Measurements from ENCODE around the gene VIPR2. TPM values are rescaled to one million over a fixed set of nuclear protein-coding genes. Genes with fewer than 3 reads are reported as not detected.
"Not testable (repeated sequence)": the region's sequence is repeated elsewhere in the genome, so short reads cannot be mapped to it uniquely, and the experiment has no call there.

VIPR2 gene
- total RNA-seq, 1 donor from 2014 or later, result not detected

GRCh38 chr7:159094023-159094740 is 50.5 kb downstream of the VIPR2 start:
- no peak for DNase-seq (ENCODE audit: low spot score)

- DNase-seq (ENCODE audit: low spot score), result no peak
These were observed 51.2 kb downstream of the VIPR2 start for GRCh38 chr7:159093351-159093971.

GRCh38 chr7:159092701-159093121 is 52.0 kb downstream of the VIPR2 start:
- DNase-seq (ENCODE audit: low spot score), result no peak

DNA sequence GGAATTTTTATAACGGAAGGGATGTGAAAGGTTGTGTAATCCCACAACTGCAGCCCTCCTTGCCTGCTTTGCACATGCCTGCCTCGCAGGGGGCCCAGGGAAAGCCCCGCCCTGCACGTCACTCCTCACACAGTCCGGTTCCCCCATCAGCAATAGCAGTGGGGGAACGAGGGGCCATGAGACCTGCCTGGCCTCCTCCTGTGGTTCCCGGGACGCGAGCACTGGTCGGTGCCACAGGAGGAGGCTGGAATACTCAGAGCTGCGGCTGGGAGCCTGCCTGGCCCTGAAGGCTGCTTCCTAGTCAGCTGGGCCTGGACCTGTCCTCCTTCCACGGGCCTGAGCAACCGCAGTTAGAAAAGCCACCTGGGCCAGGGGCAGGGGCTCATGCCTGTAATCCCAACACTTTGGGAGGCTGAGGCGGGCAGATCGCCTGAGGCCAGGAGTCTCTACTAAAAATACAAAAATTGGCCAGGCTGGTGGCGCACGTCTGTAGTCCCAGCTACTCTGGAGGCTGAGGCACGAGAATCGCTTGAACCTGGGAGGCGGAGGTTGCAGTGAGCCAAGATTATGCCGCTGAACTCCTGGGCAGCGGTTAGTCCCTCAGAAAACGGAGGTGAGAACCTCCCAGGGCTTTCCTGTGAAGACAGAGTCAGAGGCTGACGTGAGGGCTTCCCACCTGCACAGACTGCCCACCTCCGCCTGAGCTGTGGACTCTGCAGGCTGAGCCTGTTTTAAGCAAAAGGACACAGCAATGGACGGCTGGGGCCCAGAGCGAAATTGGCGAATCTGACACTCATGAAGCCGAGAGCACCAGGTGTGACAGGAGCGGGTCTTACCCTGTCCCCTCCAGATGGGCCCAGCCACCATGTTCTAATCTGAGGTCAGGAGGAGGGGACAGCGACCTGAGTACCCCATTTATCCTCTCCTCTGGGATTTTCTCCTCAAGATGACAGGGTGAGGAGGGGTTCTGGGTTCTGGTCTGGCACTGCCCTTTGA is 52.9 kb downstream of the VIPR2 start:
- DNase-seq (ENCODE audit: low spot score), result no peak

GRCh38 chr7:159091041-159091440 is 53.6 kb downstream of the VIPR2 start:
- DNase-seq (ENCODE audit: low spot score), result no peak

GRCh38 chr7:159088016-159088865 is 56.4 kb downstream of the VIPR2 start:
- DNase-seq (ENCODE audit: low spot score), result no peak

GRCh38 chr7:159086301-159086925 is 58.3 kb downstream of the VIPR2 start:
- DNase-seq (ENCODE audit: low spot score), result no peak

DNA sequence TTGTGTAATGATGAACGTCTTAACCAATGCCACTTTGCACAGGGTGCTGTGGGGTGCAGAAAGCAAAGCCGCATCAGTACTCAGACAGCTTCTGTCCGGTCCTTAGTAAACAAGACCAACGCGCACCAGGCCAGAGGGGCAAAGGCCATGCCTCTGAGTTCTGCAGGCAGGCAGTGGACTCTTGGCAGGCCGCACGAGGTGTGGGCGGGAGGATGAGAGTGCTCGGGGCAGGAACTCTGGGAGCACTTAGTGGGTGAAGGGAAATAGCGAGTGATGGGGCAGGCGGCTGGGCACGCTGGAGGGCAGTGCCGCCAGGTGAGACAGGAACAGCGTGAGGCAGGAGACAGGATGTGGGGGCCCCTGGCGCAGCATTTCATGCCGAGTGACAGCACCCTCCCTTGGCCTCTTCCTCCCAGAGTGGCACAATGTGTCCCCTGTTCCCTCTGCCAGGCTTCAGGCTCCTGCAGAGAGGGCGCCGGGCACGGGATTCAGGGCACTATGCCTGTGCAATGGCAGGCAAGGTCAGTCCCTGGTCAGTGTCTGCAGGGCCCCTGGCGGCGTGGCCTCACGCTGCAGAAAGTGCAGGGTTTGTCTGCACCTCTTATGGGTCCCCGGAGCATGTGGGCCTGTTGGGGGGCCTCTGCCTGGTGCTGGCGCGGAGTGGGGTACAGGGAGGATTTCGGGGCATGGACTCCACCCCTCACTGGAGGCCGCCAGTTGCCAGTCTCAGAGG is 60.4 kb downstream of the VIPR2 start:
- DNase-seq (ENCODE audit: low spot score), result no peak

DNA sequence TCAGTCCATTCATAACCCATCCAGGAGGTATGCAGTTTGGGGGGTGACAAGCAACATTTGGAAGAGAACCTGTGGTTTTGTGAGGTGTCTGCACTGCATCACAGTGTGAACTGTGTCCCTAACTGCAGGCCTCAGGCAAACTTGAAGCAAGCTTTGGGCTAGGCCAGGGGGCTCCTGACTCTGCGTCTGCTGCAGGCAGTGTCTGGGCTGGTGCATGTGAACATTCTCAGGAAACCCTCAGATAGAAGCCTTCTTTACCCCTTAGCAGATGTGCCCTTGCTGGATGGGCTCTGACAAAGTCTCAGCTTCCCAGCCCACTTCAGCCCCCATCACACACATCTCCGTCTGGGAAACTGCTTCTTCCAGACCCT is 61.0 kb downstream of the VIPR2 start:
- DNase-seq (ENCODE audit: low spot score), result no peak

DNA sequence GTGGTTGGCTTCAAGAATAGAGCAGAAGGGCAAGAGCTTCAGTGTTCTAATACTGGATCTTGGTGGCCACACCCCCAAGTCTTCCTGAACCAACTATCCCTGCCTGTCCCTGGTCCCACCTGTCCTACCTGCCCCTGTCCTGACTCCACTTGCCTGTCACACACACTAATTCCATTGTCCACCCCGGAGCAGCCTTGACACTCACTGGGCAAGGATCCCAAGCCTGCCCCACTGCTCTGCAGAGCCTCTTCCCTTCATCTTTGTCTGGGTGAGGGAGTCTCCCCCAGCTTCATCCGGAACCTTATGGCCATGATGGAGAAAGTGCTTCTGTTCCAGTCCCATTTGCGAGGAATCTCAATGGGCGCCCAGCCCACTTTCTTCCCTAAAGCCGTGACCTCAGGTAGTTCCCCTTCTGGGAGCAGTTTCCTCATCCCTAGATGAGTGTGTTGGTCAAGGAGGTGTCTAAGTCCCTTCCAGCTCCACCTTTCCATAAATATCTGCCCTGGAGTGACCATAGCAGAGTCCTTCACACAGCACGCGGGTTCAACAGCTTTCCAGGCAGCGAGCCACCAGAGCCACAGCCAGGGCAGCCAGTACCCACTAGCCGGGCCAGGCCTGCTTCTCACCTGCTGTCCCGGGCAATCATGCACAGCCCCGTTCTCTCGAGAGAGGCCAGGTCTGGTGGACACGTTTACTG is 61.5 kb downstream of the VIPR2 start:
- no peak for DNase-seq (ENCODE audit: low spot score)

DNA sequence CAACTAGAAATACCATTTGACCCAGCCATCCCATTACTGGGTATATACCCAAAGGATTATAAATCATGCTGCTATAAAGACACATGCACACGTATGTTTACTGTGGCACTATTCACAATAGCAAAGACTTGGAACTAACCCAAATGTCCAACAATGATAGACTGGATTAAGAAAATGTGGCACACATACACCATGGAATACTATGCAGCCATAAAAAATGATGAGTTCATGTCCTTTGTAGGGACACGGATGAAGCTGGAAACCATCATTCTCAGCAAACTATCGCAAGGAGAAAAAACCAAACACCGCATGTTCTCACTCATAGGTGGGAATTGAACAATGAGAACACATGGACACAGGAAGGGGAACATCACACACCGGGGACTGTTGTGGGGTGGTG is 62.6 kb downstream of the VIPR2 start:
- DNase-seq (ENCODE audit: low spot score), result not testable (repeated sequence)

GRCh38 chr7:159078911-159079270 is 65.8 kb downstream of the VIPR2 start:
- no peak for DNase-seq (ENCODE audit: low spot score)

GRCh38 chr7:159078193-159078910 is 66.3 kb downstream of the VIPR2 start:
- DNase-seq (ENCODE audit: low spot score), result no peak

- no peak for DNase-seq (ENCODE audit: low spot score)
These were observed 68.3 kb downstream of the VIPR2 start for GRCh38 chr7:159076333-159076732.

- DNase-seq (ENCODE audit: low spot score), result no peak
These were observed 69.0 kb downstream of the VIPR2 start for GRCh38 chr7:159075563-159076238.

DNA sequence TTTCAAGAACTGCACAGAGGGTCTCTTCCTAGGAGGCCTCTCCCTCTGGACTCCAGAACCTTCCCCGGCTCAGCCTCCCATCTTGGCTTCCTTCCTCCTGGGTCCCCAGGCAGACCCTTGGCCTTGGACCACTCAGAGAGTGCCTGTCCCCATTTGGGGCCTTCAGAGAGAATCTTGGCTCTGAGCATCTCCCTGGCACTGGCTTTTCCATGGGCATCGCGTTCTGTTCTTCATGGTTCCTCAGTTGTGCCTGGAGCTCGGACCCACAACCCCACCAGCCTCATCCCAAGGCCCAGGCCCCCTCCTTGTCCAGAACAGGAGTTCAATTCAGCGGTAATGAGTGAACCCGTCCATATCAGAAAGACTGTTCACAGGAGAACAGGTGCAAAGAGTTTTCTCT is 73.4 kb downstream of the VIPR2 start:
- no peak for DNase-seq (ENCODE audit: low spot score)

DNA sequence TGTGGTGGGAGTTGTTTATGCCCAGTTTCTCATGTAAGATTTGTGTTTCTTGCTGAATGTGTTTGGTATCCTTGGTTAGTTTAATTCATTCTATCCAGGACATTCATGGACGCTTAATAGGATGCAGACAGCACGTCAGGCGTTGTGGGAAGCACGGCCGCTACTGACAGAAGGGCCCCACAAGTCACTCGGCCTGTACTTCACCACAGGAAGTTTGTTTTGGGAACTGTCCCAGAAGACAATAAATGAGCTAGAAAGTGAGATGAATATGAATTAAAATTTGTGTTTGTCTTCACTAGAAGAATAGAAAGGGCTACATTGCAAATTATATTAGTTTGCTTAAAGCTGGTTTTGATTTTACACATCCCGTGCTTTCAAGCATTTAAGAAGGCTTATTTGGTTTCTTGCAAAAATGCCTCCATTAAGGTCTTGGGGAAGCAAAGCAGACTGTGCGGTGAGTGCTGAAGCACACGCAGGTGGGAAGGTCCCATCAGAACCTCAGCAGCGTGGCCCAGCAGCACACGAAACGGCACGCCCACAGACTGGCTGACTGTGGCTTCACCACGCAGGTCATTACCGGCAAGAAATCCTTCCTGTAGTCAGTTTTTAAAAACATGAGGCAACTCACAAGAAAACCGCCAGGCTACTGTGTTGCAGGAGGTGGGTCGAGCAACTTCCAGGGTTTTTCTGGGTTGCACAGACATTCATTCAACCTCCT is 74.1 kb downstream of the VIPR2 start:
- peak; percentile 14 for DNase-seq (ENCODE audit: low spot score)

All from umbilical cord (tissue), 2 donors.